MM.1S (cell line): ENCODE measurements around the gene SPRED2.

Experiments
- CTCF ChIP-seq: fragments of 300-600 bp; sonication (generic); IDR thresholded peaks from 2 replicates; pipeline ENCODE4 v1.5.1; 2016; ENCODE audit warnings: antibody characterized with exemption, low read length, mixed read lengths
- EZH2 ChIP-seq: fragments of 300-600 bp; sonication (generic); optimal IDR thresholded peaks from 2 replicates; pipeline ENCODE3; 2017; ENCODE audit warnings: low read depth, mild to moderate bottlenecking, antibody characterized with exemption, low read length, mixed read lengths

DNA sequence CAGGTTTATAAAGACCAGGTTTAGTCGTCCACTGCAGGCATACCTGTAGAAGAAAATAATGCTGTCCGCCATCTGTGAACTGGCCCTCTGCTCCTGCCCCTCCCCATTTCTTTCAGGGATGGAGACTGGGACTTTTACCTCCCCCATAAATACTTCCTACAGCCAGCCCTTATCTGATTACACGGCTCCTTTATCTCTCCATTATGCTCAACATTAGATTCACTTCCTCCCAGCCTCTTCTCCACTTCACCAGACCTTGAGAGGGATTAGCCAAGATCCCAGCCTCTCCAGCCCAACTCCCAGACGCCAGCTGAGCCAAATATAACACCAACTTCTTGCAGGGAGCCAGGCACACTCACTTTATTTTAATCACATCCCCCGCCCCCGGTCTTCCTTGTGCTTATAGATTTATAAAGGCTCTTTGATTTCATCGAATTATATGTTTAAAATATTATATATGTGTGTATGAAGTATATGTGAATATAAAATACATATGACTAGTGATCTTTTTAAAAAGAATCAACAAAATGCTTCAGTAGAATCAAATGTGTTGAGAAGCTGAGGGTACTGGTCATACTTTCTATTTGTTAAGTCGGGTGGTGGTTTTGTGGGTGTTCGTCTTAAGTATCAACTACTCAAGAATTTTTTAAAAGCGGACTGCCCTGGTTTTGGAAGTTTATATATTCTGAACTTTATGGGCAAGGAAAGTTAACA is 81.0 kb downstream of the SPRED2 start:
- TF ChIP-seq CTCF = no peak
- no peak for TF ChIP-seq EZH2
